CD4-positive, CD25-positive, alpha-beta regulatory T cell (primary cell): ENCODE data around the gene MTRF1. TPM values are rescaled to one million over a fixed set of nuclear protein-coding genes. Genes with fewer than 3 reads are reported as not detected.
"Not testable (repeated sequence)": the region's sequence is repeated elsewhere in the genome, so short reads cannot be mapped to it uniquely, and the experiment has no call there.

Source experiments
- ATAC-seq, 2 donors: fragments of 150-1000 bp; cut with Tn5 transposase; one replicate each; pipeline ENCODE4 v1.10.0; 2021; ENCODE audit warnings: low read depth in 2 of 2, moderate number of reproducible peaks in 2 of 2, moderate library complexity in 1 of 2
- DNase-seq, 3 donors: peaks; one replicate each; pipeline versions ENCODE4 v3.0.0 to v3.0.0-alpha.2; 2012 to 2022; ENCODE audit warnings: mixed read lengths in 1 of 3
- H3K27ac ChIP-seq: one replicate; pipeline ENCODE4 v1.7.0; 2013; ENCODE audit warnings: mild to moderate bottlenecking, low read length; ENCODE audit not compliant: insufficient read depth, poor library complexity, severe bottlenecking
- H3K27me3 ChIP-seq: one replicate; pipeline ENCODE4 v1.7.0; 2013; ENCODE audit warnings: low read length; ENCODE audit not compliant: control insufficient read depth, insufficient read depth
- H3K36me3 ChIP-seq: one replicate; pipeline ENCODE4 v1.7.0; 2013; ENCODE audit warnings: mild to moderate bottlenecking, low read length, moderate library complexity; ENCODE audit not compliant: control insufficient read depth, insufficient read depth
- H3K4me1 ChIP-seq: 2 replicates; pipeline ENCODE4 v1.7.0; 2013; ENCODE audit warnings: mild to moderate bottlenecking, low read length; ENCODE audit not compliant: insufficient read depth, control insufficient read depth, poor library complexity, severe bottlenecking
- H3K4me3 ChIP-seq: one replicate; pipeline ENCODE4 v1.7.0; 2013; ENCODE audit warnings: low read depth, mild to moderate bottlenecking, low read length, moderate library complexity
- H3K9me3 ChIP-seq, 2 experiments: 1 replicate in 1 of 2; 2 replicates in 1 of 2; pipeline ENCODE4 v1.7.0; 2013; ENCODE audit warnings: low read length in 2 of 2, mild to moderate bottlenecking in 1 of 2, moderate library complexity in 1 of 2; ENCODE audit not compliant: control insufficient read depth in 2 of 2
- H3K27ac Mint-ChIP-seq, 3 donors: one replicate each; pipeline ENCODE4 v1.8.0; 2020 to 2022; ENCODE audit warnings: mild to moderate bottlenecking in 3 of 3, mixed read lengths in 3 of 3, moderate library complexity in 2 of 3
- H3K27me3 Mint-ChIP-seq: one replicate; pipeline ENCODE4 v1.8.0; 2022; ENCODE audit warnings: mild to moderate bottlenecking, mixed read lengths
- H3K36me3 Mint-ChIP-seq: one replicate; pipeline ENCODE4 v1.8.0; 2020; ENCODE audit warnings: mixed read lengths
- H3K4me1 Mint-ChIP-seq, 4 donors: one replicate each; pipeline ENCODE4 v1.8.0; 2020 to 2022; ENCODE audit warnings: mixed read lengths in 4 of 4, mild to moderate bottlenecking in 1 of 4
- H3K4me3 Mint-ChIP-seq, 4 donors: one replicate each; pipeline ENCODE4 v1.8.0; 2020 to 2022; ENCODE audit warnings: mild to moderate bottlenecking in 4 of 4, mixed read lengths in 4 of 4, moderate library complexity in 3 of 4
- H3K9me3 Mint-ChIP-seq, 7 donors: one replicate each; pipeline ENCODE4 v1.8.0; 2020 to 2022; ENCODE audit warnings: mixed read lengths in 7 of 7, mild to moderate bottlenecking in 3 of 7, moderate library complexity in 2 of 7
- polyA plus RNA-seq, 4 donors: library from polyadenylated mRNA; unstranded; fragments of 300-500 nt; fragmentation: Illumina TruSeq; gene quantifications; one replicate each; pipeline ENCODE4 v1.2.3, GENCODE V29; 2021
- total RNA-seq: library from RNA; stranded (reverse); gene quantifications from one replicate; pipeline ENCODE4 v1.2.3, GENCODE V29; 2022

The MTRF1 gene
- total and polyA plus RNA-seq, 5 donors from 2014 or later = 7.3 to 22.2 (median 13.1) TPM

- no peak for ATAC-seq
These were observed 81.1 kb downstream of the MTRF1 start for GRCh38 chr13:41182231-41182630.

GRCh38 chr13:41179593-41180250 is 83.7 kb downstream of the MTRF1 start:
- H3K4me3 Mint-ChIP-seq = no peak overlapping the region
- Histone ChIP-seq H3K36me3 (no peaks in the 10 kb centered on the region), H3K4me3 (no peak overlapping the region), H3K4me1 (no peaks in the 10 kb centered on the region), H3K9me3 (peaks cover 3 to 8% of the 10 kb centered on the region in 2 experiments), H3K27me3 (no peaks in the 10 kb centered on the region), H3K27ac (no peak overlapping the region)
- H3K27ac Mint-ChIP-seq = peak overlapping the region in 1 of 3 donors; percentile 8
- DNase-seq = no peak
- H3K27me3 Mint-ChIP-seq = peaks cover 5% of the 10 kb centered on the region
- ATAC-seq = no peak
- H3K4me1 Mint-ChIP-seq = peaks cover 0 to 7% (median 0%) of the 10 kb centered on the region in 4 donors
- peaks cover 0 to 13% (median 7%) of the 10 kb centered on the region in 7 donors for H3K9me3 Mint-ChIP-seq
- peaks cover 16% of the 10 kb centered on the region for H3K36me3 Mint-ChIP-seq

More at GRCh38 chr13:41182231-41182630, 81.1 kb downstream of the MTRF1 start:
- peaks cover 11% of the 10 kb centered on the region for H3K36me3 Mint-ChIP-seq
- DNase-seq = no peak
- Histone ChIP-seq H3K9me3 (no peaks in the 10 kb centered on the region), H3K36me3 (no peaks in the 10 kb centered on the region), H3K4me1 (no peaks in the 10 kb centered on the region), H3K27me3 (no peaks in the 10 kb centered on the region), H3K27ac (no peak overlapping the region), H3K4me3 (no peak overlapping the region)
- H3K27ac Mint-ChIP-seq = no peak overlapping the region
- H3K4me1 Mint-ChIP-seq = peaks cover 0 to 7% (median 0%) of the 10 kb centered on the region in 4 donors
- peaks cover 5% of the 10 kb centered on the region for H3K27me3 Mint-ChIP-seq
- H3K9me3 Mint-ChIP-seq = peaks cover 0 to 3% (median 2%) of the 10 kb centered on the region in 7 donors
- no peak overlapping the region for H3K4me3 Mint-ChIP-seq

- H3K4me3 ChIP-seq = no peak overlapping the region
- Mint-ChIP-seq H3K4me1 (peaks cover 0 to 7% (median 0%) of the 10 kb centered on the region in 4 donors), H3K4me3 (peak overlapping the region in 1 of 4 donors; percentile 38), H3K36me3 (peaks cover 16% of the 10 kb centered on the region), H3K27ac (no peak overlapping the region), H3K9me3 (peaks cover 0 to 17% (median 9%) of the 10 kb centered on the region in 7 donors), H3K27me3 (no peaks in the 10 kb centered on the region)
- peaks cover 8 to 9% of the 10 kb centered on the region in 2 experiments for H3K9me3 ChIP-seq
- H3K4me1 ChIP-seq = no peaks in the 10 kb centered on the region
- H3K36me3 ChIP-seq = no peaks in the 10 kb centered on the region
- DNase-seq (no peak), ATAC-seq (no peak)
- H3K27me3 ChIP-seq = no peaks in the 10 kb centered on the region
- no peak overlapping the region for H3K27ac ChIP-seq
These were observed 85.3 kb downstream of the MTRF1 start for GRCh38 chr13:41178040-41178439.

GRCh38 chr13:41177616-41178015 is 85.8 kb downstream of the MTRF1 start:
- Histone ChIP-seq H3K9me3 (peaks cover 8 to 9% of the 10 kb centered on the region in 2 experiments), H3K27ac (no peak overlapping the region), H3K4me1 (no peaks in the 10 kb centered on the region), H3K4me3 (no peak overlapping the region), H3K27me3 (no peaks in the 10 kb centered on the region), H3K36me3 (no peaks in the 10 kb centered on the region)
- Mint-ChIP-seq H3K9me3 (peaks cover 0 to 17% (median 9%) of the 10 kb centered on the region in 7 donors), H3K27ac (no peak overlapping the region), H3K4me3 (no peak overlapping the region), H3K27me3 (no peaks in the 10 kb centered on the region), H3K36me3 (peaks cover 20% of the 10 kb centered on the region), H3K4me1 (peaks cover 0 to 7% (median 0%) of the 10 kb centered on the region in 4 donors)
- DNase-seq (no peak), ATAC-seq (no peak)

- H3K9me3 ChIP-seq, H3K4me3 ChIP-seq, H3K4me1 Mint-ChIP-seq, H3K27ac Mint-ChIP-seq, H3K4me1 ChIP-seq, H3K27me3 ChIP-seq, DNase-seq, ATAC-seq, H3K27ac ChIP-seq, H3K27me3 Mint-ChIP-seq, H3K36me3 ChIP-seq, H3K4me3 Mint-ChIP-seq: not testable (repeated sequence)
- H3K9me3 Mint-ChIP-seq = peaks cover 0 to 17% (median 9%) of the 10 kb centered on the region in 7 donors
- peaks cover 25% of the 10 kb centered on the region for H3K36me3 Mint-ChIP-seq
These were observed 87.8 kb downstream of the MTRF1 start for GRCh38 chr13:41175576-41175975.

Other genes starting within 250 kb of the MTRF1 start
- gene ELF1, start 244.3 kb downstream of the MTRF1 start, total RNA-seq = 285 TPM
- gene ELF1, start 244.3 kb downstream of the MTRF1 start, polyA plus RNA-seq = 100 to 1,000 TPM; 122 to 178 (median 141) TPM
- 5.6 TPM for gene WBP4, start 202.1 kb downstream of the MTRF1 start, total RNA-seq
- 1 to 10 TPM; 3.0 to 3.8 (median 3.4) TPM for gene WBP4, start 202.1 kb downstream of the MTRF1 start, polyA plus RNA-seq
- gene KBTBD6, start 130.8 kb downstream of the MTRF1 start, total RNA-seq = 3.8 TPM
- gene KBTBD6, start 130.8 kb downstream of the MTRF1 start, polyA plus RNA-seq = 1 to 10 TPM; 1.8 to 4.1 (median 2.9) TPM
- gene KBTBD7, start 69.0 kb downstream of the MTRF1 start, total RNA-seq = 2.3 TPM
- gene KBTBD7, start 69.0 kb downstream of the MTRF1 start, polyA plus RNA-seq = 1 to 10 TPM; 4.7 to 9.9 (median 6.1) TPM
- 65.8 TPM for gene NAA16, start 47.7 kb upstream of the MTRF1 start, total RNA-seq
- gene NAA16, start 47.7 kb upstream of the MTRF1 start, polyA plus RNA-seq = 10 to 100 TPM in 3 of 4 donors, 1 to 10 TPM in 1; 9.4 to 16.1 (median 14.7) TPM
- 370 TPM for gene RGCC, start 194.0 kb upstream of the MTRF1 start, total RNA-seq
- gene RGCC, start 194.0 kb upstream of the MTRF1 start, polyA plus RNA-seq = 100 to 1,000 TPM; 101 to 179 (median 128) TPM